Choroid plexus epithelial cell (primary cell): ENCODE measurements around the gene CFAP91.

ENCODE experiments used
- DNase-seq: peaks from one replicate; pipeline ENCODE4 v3.0.0-alpha.2; 2010; ENCODE audit warnings: low read depth
- H3K4me3 ChIP-seq: 2 replicates; pipeline ENCODE4 v1.5.1; 2011; ENCODE audit warnings: low read depth, mild to moderate bottlenecking, control low read depth, low read length, moderate library complexity
- TF ChIP-seq, protein P1 (sequence below): conservative IDR thresholded peaks from 2 replicates; pipeline ENCODE4 v1.5.1; 2011; ENCODE audit warnings: low read depth, mild to moderate bottlenecking, control low read depth, inconsistent platforms, low read length, moderate library complexity

Gene CFAP91

GRCh38 chr3:119700920-119701734 is 1.7 kb upstream of the CFAP91 start:
- DNase-seq = no peak
- TF ChIP-seq, protein P1, sequence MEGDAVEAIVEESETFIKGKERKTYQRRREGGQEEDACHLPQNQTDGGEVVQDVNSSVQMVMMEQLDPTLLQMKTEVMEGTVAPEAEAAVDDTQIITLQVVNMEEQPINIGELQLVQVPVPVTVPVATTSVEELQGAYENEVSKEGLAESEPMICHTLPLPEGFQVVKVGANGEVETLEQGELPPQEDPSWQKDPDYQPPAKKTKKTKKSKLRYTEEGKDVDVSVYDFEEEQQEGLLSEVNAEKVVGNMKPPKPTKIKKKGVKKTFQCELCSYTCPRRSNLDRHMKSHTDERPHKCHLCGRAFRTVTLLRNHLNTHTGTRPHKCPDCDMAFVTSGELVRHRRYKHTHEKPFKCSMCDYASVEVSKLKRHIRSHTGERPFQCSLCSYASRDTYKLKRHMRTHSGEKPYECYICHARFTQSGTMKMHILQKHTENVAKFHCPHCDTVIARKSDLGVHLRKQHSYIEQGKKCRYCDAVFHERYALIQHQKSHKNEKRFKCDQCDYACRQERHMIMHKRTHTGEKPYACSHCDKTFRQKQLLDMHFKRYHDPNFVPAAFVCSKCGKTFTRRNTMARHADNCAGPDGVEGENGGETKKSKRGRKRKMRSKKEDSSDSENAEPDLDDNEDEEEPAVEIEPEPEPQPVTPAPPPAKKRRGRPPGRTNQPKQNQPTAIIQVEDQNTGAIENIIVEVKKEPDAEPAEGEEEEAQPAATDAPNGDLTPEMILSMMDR = no peak
- no peak overlapping the region for H3K4me3 ChIP-seq

DNA sequence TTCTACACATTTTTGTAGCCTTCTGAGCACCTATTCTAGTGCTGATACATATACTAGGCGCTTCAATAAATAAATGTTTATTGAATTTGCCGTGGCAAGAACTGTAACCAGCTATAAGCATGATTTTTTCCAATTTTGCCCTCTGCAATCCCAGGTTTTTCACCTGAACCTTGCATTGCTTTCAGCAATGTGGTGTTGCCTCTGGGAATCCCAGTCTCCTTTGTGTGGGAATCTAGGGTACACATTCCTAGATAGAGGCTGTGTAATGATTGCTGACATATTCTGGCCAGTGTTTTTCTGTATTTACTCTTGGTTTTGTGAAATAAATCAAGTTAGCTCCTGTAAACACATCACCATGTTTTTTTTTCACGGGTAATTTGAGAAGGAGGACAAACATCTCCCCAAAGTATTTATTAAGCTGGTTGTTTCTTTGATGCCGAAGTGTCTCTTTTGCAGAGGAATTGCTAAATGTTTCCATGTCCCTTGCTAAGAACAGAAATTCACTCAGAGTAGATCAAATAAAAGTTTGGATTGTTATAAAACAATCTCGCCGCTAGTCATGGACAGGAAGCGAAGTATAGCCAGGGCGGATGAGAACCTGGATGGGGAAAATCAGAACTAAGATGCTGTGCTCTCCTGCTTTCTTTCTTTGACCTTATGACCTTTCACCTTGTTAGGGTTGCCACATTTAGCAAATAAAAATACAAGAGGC is 1.2 kb downstream of the CFAP91 start:
- DNase-seq = no peak
- H3K4me3 ChIP-seq = no peak overlapping the region
- TF ChIP-seq, protein P1 = no peak

GRCh38 chr3:119715105-119715504 is 12.3 kb downstream of the CFAP91 start:
- H3K4me3 ChIP-seq = no peak overlapping the region
- TF ChIP-seq, protein P1 = no peak
- no peak for DNase-seq

DNA sequence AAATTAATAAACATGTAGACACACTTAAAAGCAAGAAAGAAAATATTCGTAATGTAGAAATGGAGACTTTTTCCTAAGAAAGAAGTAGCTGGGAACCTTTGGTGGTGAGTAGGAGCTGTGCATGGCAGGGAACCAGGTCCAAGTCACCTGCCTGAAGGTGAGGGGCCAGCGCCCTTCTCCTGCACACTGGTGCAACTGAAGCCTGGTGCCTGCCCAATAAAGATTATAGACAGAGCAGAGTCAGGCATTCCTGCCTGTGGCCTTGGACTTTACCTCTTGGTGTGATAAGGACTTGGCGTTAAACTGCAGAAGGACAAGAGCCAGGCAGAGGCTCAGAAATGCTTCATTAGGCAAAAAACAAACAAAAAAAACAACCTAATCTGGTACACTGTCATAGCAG is 14.2 kb downstream of the CFAP91 start:
- DNase-seq = no peak
- no peak overlapping the region for H3K4me3 ChIP-seq
- TF ChIP-seq, protein P1 = no peak

- TF ChIP-seq, protein P1 = no peak
- DNase-seq = no peak
- no peak overlapping the region for H3K4me3 ChIP-seq
These were observed 14.7 kb downstream of the CFAP91 start for GRCh38 chr3:119717520-119717919.

GRCh38 chr3:119723022-119723421 is 20.2 kb downstream of the CFAP91 start:
- TF ChIP-seq, protein P1 = no peak
- no peak for DNase-seq
- H3K4me3 ChIP-seq = no peak overlapping the region
